ENCODE measurements around the gene GAPT. TPM values are rescaled to one million over a fixed set of nuclear protein-coding genes. Genes with fewer than 3 reads are reported as not detected.

Gene GAPT
- total RNA-seq, 1 experiment from 2014 or later: not detected

GRCh38 chr5:58542709-58543108 is 51.5 kb downstream of the GAPT start:
- H3K4me3 ChIP-seq (ENCODE audit: low read depth, low read length, poor library complexity, severe bottlenecking): no peak overlapping the region
- H3K9me3 ChIP-seq (ENCODE audit: low read depth, low read length, poor library complexity, severe bottlenecking): no peaks in the 10 kb centered on the region
- ChIA-PET CTCF (no interaction called here), POLR2A (ENCODE audit: low non-redundant PET) (no interaction called here)
- H3K27me3 ChIP-seq (replicated peaks; ENCODE audit: insufficient read depth, low read depth, low read length, poor library complexity): no peaks in the 10 kb centered on the region
- BruUV-seq (replicated peaks): no TSS peak
- DNase-seq (ENCODE audit: low spot score): no peak
- no peak overlapping the region for H3K27ac ChIP-seq (ENCODE audit: low read depth, low read length, poor library complexity, severe bottlenecking)
- H3K4me1 ChIP-seq (ENCODE audit: insufficient read depth, low read length, poor library complexity, severe bottlenecking): no peaks in the 10 kb centered on the region
- no peaks in the 10 kb centered on the region for H3K36me3 ChIP-seq (ENCODE audit: insufficient read depth, low read length, poor library complexity, severe bottlenecking)
- intact Hi-C loops (cut with micrococcal nuclease; ENCODE audit: unreplicated experiment): no loop called here
- TF ChIP-seq EZH2 (IDR thresholded peaks at IDR 0.05; ENCODE audit: borderline replicate concordance, low read depth, low read length, poor library complexity, severe bottlenecking) (no peak), CTCF (conservative IDR thresholded peaks at IDR 0.05; ENCODE audit: low read depth, low read length) (no peak)

- intact Hi-C loops (cut with micrococcal nuclease; ENCODE audit: unreplicated experiment): no loop called here
- H3K27ac ChIP-seq (ENCODE audit: low read depth, low read length, poor library complexity, severe bottlenecking): no peak overlapping the region
- H3K4me3 ChIP-seq (ENCODE audit: low read depth, low read length, poor library complexity, severe bottlenecking): no peak overlapping the region
- DNase-seq (ENCODE audit: low spot score): no peak
- H3K9me3 ChIP-seq (ENCODE audit: low read depth, low read length, poor library complexity, severe bottlenecking): no peaks in the 10 kb centered on the region
- BruUV-seq (replicated peaks): no TSS peak
- no peak for TF ChIP-seq CTCF (conservative IDR thresholded peaks at IDR 0.05; ENCODE audit: low read depth, low read length)
- no peak for TF ChIP-seq EZH2 (IDR thresholded peaks at IDR 0.05; ENCODE audit: borderline replicate concordance, low read depth, low read length, poor library complexity, severe bottlenecking)
- no peaks in the 10 kb centered on the region for H3K27me3 ChIP-seq (replicated peaks; ENCODE audit: insufficient read depth, low read depth, low read length, poor library complexity)
- no peaks in the 10 kb centered on the region for H3K4me1 ChIP-seq (ENCODE audit: insufficient read depth, low read length, poor library complexity, severe bottlenecking)
- ChIA-PET CTCF (no interaction called here), POLR2A (ENCODE audit: low non-redundant PET) (no interaction called here)
- no peaks in the 10 kb centered on the region for H3K36me3 ChIP-seq (ENCODE audit: insufficient read depth, low read length, poor library complexity, severe bottlenecking)
Measured at GRCh38 chr5:58543723-58544122, 52.5 kb downstream of the GAPT start.

DNA sequence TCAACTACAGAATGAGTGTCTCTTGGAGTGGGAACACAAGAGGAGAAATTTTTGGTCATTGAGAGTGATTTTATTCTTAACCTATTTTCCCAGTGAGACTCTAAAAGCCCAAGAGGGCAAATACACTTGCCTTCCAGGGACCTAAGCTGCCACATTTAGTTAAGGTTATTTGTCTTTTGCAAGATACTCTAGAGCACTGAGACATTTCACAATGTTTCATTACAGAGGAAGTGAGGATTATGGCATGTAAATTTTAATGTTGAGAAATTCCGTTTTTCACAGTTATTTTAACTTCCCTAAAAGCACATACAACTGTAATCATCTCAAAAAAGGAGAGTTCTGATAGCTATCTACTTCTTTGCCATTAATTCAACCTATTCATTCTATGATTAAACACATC is 53.0 kb downstream of the GAPT start:
- intact Hi-C loops (cut with micrococcal nuclease; ENCODE audit: unreplicated experiment): no loop called here
- Histone ChIP-seq H3K9me3 (ENCODE audit: low read depth, low read length, poor library complexity, severe bottlenecking) (no peaks in the 10 kb centered on the region), H3K27ac (ENCODE audit: low read depth, low read length, poor library complexity, severe bottlenecking) (no peak overlapping the region), H3K4me3 (ENCODE audit: low read depth, low read length, poor library complexity, severe bottlenecking) (no peak overlapping the region), H3K4me1 (ENCODE audit: insufficient read depth, low read length, poor library complexity, severe bottlenecking) (no peaks in the 10 kb centered on the region), H3K36me3 (ENCODE audit: insufficient read depth, low read length, poor library complexity, severe bottlenecking) (no peaks in the 10 kb centered on the region), H3K27me3 (replicated peaks; ENCODE audit: insufficient read depth, low read depth, low read length, poor library complexity) (no peaks in the 10 kb centered on the region)
- peak; percentile 38 for DNase-seq (ENCODE audit: low spot score)
- TF ChIP-seq EZH2 (IDR thresholded peaks at IDR 0.05; ENCODE audit: borderline replicate concordance, low read depth, low read length, poor library complexity, severe bottlenecking) (no peak), CTCF (conservative IDR thresholded peaks at IDR 0.05; ENCODE audit: low read depth, low read length) (no peak)
- POLR2A ChIA-PET (ENCODE audit: low non-redundant PET): no interaction called here
- CTCF ChIA-PET: no interaction called here
- BruUV-seq (replicated peaks): no TSS peak

All from A673 (cell line).